GM23338 (cell line): ENCODE results near the gene PACS1. TPM values are rescaled to one million over a fixed set of nuclear protein-coding genes. Genes with fewer than 3 reads are reported as not detected.

Experiments
- ATAC-seq: fragments of 200-7000 bp; cut with Tn5 transposase; 3 replicates; pipeline ENCODE4 v1.9.1; 2020
- DNase-seq: peaks from one replicate; pipeline ENCODE4 v3.0.0-alpha.2; 2015; ENCODE audit warnings: low spot score
- H2AFZ ChIP-seq: fragments of 200-600 bp; sonication (generic); 2 replicates; pipeline ENCODE4 v1.8.0; 2016; ENCODE audit warnings: antibody characterized with exemption, mild to moderate bottlenecking, moderate library complexity
- H3F3A ChIP-seq: fragments of 200-600 bp; sonication (generic); replicated peaks from 2 replicates; pipeline ENCODE4 v1.8.0; 2017; ENCODE audit warnings: antibody characterized with exemption, mixed run types, low read depth
- H3K27ac ChIP-seq: fragments of 200-600 bp; sonication (generic); 2 replicates; pipeline ENCODE4 v1.6.1; 2016; ENCODE audit warnings: low read depth
- H3K27me3 ChIP-seq: fragments of 200-600 bp; sonication (generic); 2 replicates; pipeline ENCODE4 v1.8.0; 2016; ENCODE audit warnings: mild to moderate bottlenecking, mixed run types, moderate library complexity; ENCODE audit not compliant: insufficient read depth
- H3K36me3 ChIP-seq: fragments of 200-600 bp; sonication (generic); 2 replicates; pipeline ENCODE4 v1.8.0; 2016; ENCODE audit warnings: mild to moderate bottlenecking; ENCODE audit not compliant: insufficient read depth
- H3K4me1 ChIP-seq: fragments of 200-600 bp; sonication (generic); 2 replicates; pipeline ENCODE4 v1.8.0; 2016; ENCODE audit warnings: mild to moderate bottlenecking, moderate library complexity; ENCODE audit not compliant: insufficient read depth
- H3K4me2 ChIP-seq: fragments of 200-600 bp; sonication (generic); 2 replicates; pipeline ENCODE4 v1.7.1; 2017; ENCODE audit warnings: mixed run types
- H3K4me3 ChIP-seq: fragments of 200-600 bp; sonication (generic); 2 replicates; pipeline ENCODE4 v1.6.1; 2016; ENCODE audit warnings: mixed run types
- H3K79me2 ChIP-seq: fragments of 200-600 bp; sonication (generic); replicated peaks from 2 replicates; pipeline ENCODE4 v1.8.0; 2017; ENCODE audit warnings: mild to moderate bottlenecking; ENCODE audit not compliant: insufficient read depth
- H3K9me2 ChIP-seq: fragments of 200-600 bp; sonication (generic); 2 replicates; pipeline ENCODE4 v1.8.0; 2017; ENCODE audit not compliant: insufficient read depth
- H4K20me1 ChIP-seq: fragments of 200-600 bp; sonication (generic); replicated peaks from 2 replicates; pipeline ENCODE4 v1.8.0; 2017; ENCODE audit warnings: mild to moderate bottlenecking; ENCODE audit not compliant: insufficient read depth
- H3K27ac Mint-ChIP-seq: 2 replicates; pipeline ENCODE4 v1.8.0; 2020; ENCODE audit warnings: inconsistent platforms, mild to moderate bottlenecking, moderate library complexity, mixed read lengths
- H3K27me3 Mint-ChIP-seq: 3 replicates; pipeline ENCODE4 v1.8.0; 2022; ENCODE audit warnings: low read depth, mild to moderate bottlenecking, moderate library complexity, mixed read lengths, inconsistent platforms; ENCODE audit not compliant: insufficient read depth, poor library complexity
- H3K36me3 Mint-ChIP-seq: 3 replicates; pipeline ENCODE4 v1.8.0; 2021; ENCODE audit warnings: low read depth, mild to moderate bottlenecking, inconsistent platforms, moderate library complexity, mixed read lengths
- H3K4me1 Mint-ChIP-seq: 3 replicates; pipeline ENCODE4 v1.8.0; 2020; ENCODE audit warnings: mild to moderate bottlenecking, inconsistent platforms, mixed read lengths
- H3K4me3 Mint-ChIP-seq: 3 replicates; pipeline ENCODE4 v1.8.0; 2021; ENCODE audit warnings: moderate library complexity, mild to moderate bottlenecking, inconsistent platforms, mixed read lengths
- H3K9me3 Mint-ChIP-seq: 3 replicates; pipeline ENCODE4 v1.8.0; 2020; ENCODE audit warnings: moderate library complexity, mild to moderate bottlenecking, inconsistent platforms, mixed read lengths
- CREB1 ChIP-seq: fragments of 250-450 bp; sonication (Bioruptor Pico); IDR thresholded peaks from 2 replicates; pipeline ENCODE4 v1.5.0; 2020; ENCODE audit warnings: low read depth, mild to moderate bottlenecking, moderate library complexity
- EZH2phosphoT487 ChIP-seq: fragments of 200-600 bp; sonication (generic); IDR thresholded peaks from one replicate; pipeline ENCODE4 v1.8.1; 2018; ENCODE audit warnings: antibody characterized with exemption; ENCODE audit not compliant: unreplicated experiment
- REST ChIP-seq: IDR thresholded peaks from one replicate; pipeline ENCODE4 v1.6.1; 2018; ENCODE audit warnings: antibody characterized with exemption; ENCODE audit not compliant: unreplicated experiment
- ZNF114 ChIP-seq: fragments of 250-450 bp; sonication (Bioruptor Pico); IDR thresholded peaks from 2 replicates; pipeline ENCODE4 v1.5.0; 2020; ENCODE audit warnings: mild to moderate bottlenecking, moderate library complexity
- ZNF462 ChIP-seq: fragments of 250-450 bp; sonication (Bioruptor Pico); IDR thresholded peaks from 2 replicates; pipeline ENCODE4 v1.5.0; 2020; ENCODE audit warnings: mild to moderate bottlenecking, moderate library complexity
- polyA plus RNA-seq: library from polyadenylated mRNA; unstranded; fragments of >200 nt; fragmentation: Nextera tagmentation; extraction: Ambion mirVana; gene quantifications from 2 replicates; pipeline ENCODE4 v1.2.1, GENCODE V29; 2016
- total RNA-seq: library from RNA; depleted of rRNA; stranded (reverse); fragments of >200 nt; shearing (Covaris generic); gene quantifications from 2 replicates; pipeline ENCODE4 v1.2.3, GENCODE V29; 2014

The PACS1 gene
- total and polyA plus RNA-seq, 2 experiments from 2014 or later = 8.0 to 37.5 TPM

- Histone ChIP-seq H3K27ac (peak overlapping the region; percentile 86), H3K4me2 (no peak overlapping the region), H3K36me3 (no peaks in the 10 kb centered on the region), H3F3A (peaks cover 4% of the 10 kb centered on the region; the same call in 1 of the 2 replicates), H3K4me3 (no peak overlapping the region), H3K79me2 (no peaks in the 10 kb centered on the region), H3K4me1 (peaks cover 5% of the 10 kb centered on the region; the same call in 1 of the 2 replicates), H3K27me3 (no peaks in the 10 kb centered on the region), H4K20me1 (0 out of 2 replicates have a peak, but pooled peaks cover 2% of the 10 kb centered on the region), H3K9me2 (no peaks in the 10 kb centered on the region), H2AFZ (no peak overlapping the region)
- Mint-ChIP-seq H3K27me3 (peaks cover 13% of the 10 kb centered on the region), H3K27ac (no peak overlapping the region), H3K9me3 (no peaks in the 10 kb centered on the region), H3K4me1 (peaks cover 12% of the 10 kb centered on the region; the same call in 2 of the 3 replicates), H3K36me3 (peaks cover 4% of the 10 kb centered on the region; the same call in 2 of the 3 replicates), H3K4me3 (peak overlapping the region; percentile 0; the same call in 1 of the 3 replicates)
- DNase-seq = no peak
- TF ChIP-seq EZH2phosphoT487 (no peak), ZNF462 (no peak)
- no peak for ATAC-seq
These were observed 151.7 kb downstream of the PACS1 start for GRCh38 chr11:66221726-66222236.

- H3K9me2 ChIP-seq = no peaks in the 10 kb centered on the region
- peak; percentile 99 for DNase-seq
- Mint-ChIP-seq H3K4me1 (peaks cover 12% of the 10 kb centered on the region; the same call in 2 of the 3 replicates), H3K27ac (peak overlapping the region; percentile 70), H3K9me3 (no peaks in the 10 kb centered on the region), H3K27me3 (peaks cover 13% of the 10 kb centered on the region), H3K4me3 (no peak overlapping the region; the same call in 2 of the 3 replicates), H3K36me3 (peaks cover 2% of the 10 kb centered on the region; the same call in 2 of the 3 replicates)
- H4K20me1 ChIP-seq = 0 out of 2 replicates have a peak, but pooled peaks cover 2% of the 10 kb centered on the region
- no peaks in the 10 kb centered on the region for H3K79me2 ChIP-seq
- peaks cover 5% of the 10 kb centered on the region; the same call in 1 of the 2 replicates for H3K4me1 ChIP-seq
- H3K27ac ChIP-seq = peak overlapping the region; percentile 86
- H3K27me3 ChIP-seq = no peaks in the 10 kb centered on the region
- no peak overlapping the region for H3K4me2 ChIP-seq
- H3F3A ChIP-seq = peaks cover 5% of the 10 kb centered on the region; the same call in 1 of the 2 replicates
- peak; percentile 97 for ATAC-seq
- no peaks in the 10 kb centered on the region for H3K36me3 ChIP-seq
- no peak overlapping the region for H2AFZ ChIP-seq
- no peak overlapping the region for H3K4me3 ChIP-seq
- TF ChIP-seq EZH2phosphoT487 = no peak
- no peak for TF ChIP-seq REST
- TF ChIP-seq CREB1 (CRISPR knock-in tag) = peak; percentile 76
- TF ChIP-seq ZNF114 (CRISPR knock-in tag) = no peak
These were observed 152.5 kb downstream of the PACS1 start for GRCh38 chr11:66222358-66223149.
